ENCODE data around the gene NDUFB3. TPM values are rescaled to one million over a fixed set of nuclear protein-coding genes. Genes with fewer than 3 reads are reported as not detected.

NDUFB3 gene
- total and polyA plus RNA-seq, 10 of the 15 experiments (the other 5 are each of a cell fraction or from before 2014, with no cell fraction given) = 115 to 1,059 (median 187) TPM

DNA sequence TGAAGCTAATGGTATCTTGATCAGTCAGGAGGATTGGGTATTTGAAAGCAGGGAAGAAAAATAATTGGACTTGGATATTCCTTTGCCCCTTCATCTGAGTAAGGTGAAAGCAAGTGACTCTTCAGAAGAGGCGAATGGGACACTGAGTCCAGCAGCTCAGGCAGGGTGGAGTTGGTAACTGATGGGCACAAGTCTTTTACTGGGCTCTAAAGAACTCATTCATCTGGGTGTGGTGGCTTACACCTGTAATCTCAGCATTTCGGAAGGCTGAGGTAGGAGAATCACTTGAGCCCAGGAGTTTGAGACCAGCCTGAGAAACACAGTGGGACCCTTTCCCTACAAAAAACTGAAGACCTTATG lies 55.3 kb downstream of the NDUFB3 start (continued):
- TF ChIP-seq, protein P1, sequence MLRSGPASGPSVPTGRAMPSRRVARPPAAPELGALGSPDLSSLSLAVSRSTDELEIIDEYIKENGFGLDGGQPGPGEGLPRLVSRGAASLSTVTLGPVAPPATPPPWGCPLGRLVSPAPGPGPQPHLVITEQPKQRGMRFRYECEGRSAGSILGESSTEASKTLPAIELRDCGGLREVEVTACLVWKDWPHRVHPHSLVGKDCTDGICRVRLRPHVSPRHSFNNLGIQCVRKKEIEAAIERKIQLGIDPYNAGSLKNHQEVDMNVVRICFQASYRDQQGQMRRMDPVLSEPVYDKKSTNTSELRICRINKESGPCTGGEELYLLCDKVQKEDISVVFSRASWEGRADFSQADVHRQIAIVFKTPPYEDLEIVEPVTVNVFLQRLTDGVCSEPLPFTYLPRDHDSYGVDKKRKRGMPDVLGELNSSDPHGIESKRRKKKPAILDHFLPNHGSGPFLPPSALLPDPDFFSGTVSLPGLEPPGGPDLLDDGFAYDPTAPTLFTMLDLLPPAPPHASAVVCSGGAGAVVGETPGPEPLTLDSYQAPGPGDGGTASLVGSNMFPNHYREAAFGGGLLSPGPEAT (IDR thresholded peaks at IDR 0.05; ENCODE audit: low read depth) = 0 out of 2 replicates have a peak, but pooled peaks have one; percentile 3
- no peak for TF ChIP-seq NR2C1 (IDR thresholded peaks at IDR 0.05)
- TF ChIP-seq NFIC (IDR thresholded peaks at IDR 0.05; ENCODE audit: low read depth, low read length) = no peak
- TF ChIP-seq SMC3 (IDR thresholded peaks at IDR 0.05; ENCODE audit: borderline replicate concordance, low read length) = no peak
- TF ChIP-seq KAT2A (conservative IDR thresholded peaks at IDR 0.05; ENCODE audit: control insufficient read depth, low read depth, low read length) = no peak
- no peak for TF ChIP-seq YBX1 (IDR thresholded peaks at IDR 0.05)
- TF ChIP-seq, protein P2, sequence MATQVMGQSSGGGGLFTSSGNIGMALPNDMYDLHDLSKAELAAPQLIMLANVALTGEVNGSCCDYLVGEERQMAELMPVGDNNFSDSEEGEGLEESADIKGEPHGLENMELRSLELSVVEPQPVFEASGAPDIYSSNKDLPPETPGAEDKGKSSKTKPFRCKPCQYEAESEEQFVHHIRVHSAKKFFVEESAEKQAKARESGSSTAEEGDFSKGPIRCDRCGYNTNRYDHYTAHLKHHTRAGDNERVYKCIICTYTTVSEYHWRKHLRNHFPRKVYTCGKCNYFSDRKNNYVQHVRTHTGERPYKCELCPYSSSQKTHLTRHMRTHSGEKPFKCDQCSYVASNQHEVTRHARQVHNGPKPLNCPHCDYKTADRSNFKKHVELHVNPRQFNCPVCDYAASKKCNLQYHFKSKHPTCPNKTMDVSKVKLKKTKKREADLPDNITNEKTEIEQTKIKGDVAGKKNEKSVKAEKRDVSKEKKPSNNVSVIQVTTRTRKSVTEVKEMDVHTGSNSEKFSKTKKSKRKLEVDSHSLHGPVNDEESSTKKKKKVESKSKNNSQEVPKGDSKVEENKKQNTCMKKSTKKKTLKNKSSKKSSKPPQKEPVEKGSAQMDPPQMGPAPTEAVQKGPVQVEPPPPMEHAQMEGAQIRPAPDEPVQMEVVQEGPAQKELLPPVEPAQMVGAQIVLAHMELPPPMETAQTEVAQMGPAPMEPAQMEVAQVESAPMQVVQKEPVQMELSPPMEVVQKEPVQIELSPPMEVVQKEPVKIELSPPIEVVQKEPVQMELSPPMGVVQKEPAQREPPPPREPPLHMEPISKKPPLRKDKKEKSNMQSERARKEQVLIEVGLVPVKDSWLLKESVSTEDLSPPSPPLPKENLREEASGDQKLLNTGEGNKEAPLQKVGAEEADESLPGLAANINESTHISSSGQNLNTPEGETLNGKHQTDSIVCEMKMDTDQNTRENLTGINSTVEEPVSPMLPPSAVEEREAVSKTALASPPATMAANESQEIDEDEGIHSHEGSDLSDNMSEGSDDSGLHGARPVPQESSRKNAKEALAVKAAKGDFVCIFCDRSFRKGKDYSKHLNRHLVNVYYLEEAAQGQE (IDR thresholded peaks at IDR 0.05; ENCODE audit: low read depth, low read length) = no peak
- no peak for TF ChIP-seq ESRRA (IDR thresholded peaks at IDR 0.05; ENCODE audit: low read length)
